ENCODE data around the gene PKHD1.

Gene PKHD1

GRCh38 chr6:51585264-51585663, 502.1 kb downstream of the PKHD1 start:
- TF ChIP-seq SNAI2 (CRISPR knock-in tag; IDR thresholded peaks at IDR 0.05) = no peak
- no peak for ATAC-seq

- ATAC-seq = no peak
- TF ChIP-seq SNAI2 (CRISPR knock-in tag; IDR thresholded peaks at IDR 0.05) (no peak), OSR1 (CRISPR knock-in tag; IDR thresholded peaks at IDR 0.05) (no peak), ARNTL (CRISPR knock-in tag; IDR thresholded peaks at IDR 0.05; ENCODE audit: borderline replicate concordance, low read depth) (no peak), ZFP3 (CRISPR knock-in tag; IDR thresholded peaks at IDR 0.05) (no peak), ZNF565 (CRISPR knock-in tag; conservative IDR thresholded peaks at IDR 0.05; ENCODE audit: low read depth) (no peak)
- TF ChIP-seq, protein P1, sequence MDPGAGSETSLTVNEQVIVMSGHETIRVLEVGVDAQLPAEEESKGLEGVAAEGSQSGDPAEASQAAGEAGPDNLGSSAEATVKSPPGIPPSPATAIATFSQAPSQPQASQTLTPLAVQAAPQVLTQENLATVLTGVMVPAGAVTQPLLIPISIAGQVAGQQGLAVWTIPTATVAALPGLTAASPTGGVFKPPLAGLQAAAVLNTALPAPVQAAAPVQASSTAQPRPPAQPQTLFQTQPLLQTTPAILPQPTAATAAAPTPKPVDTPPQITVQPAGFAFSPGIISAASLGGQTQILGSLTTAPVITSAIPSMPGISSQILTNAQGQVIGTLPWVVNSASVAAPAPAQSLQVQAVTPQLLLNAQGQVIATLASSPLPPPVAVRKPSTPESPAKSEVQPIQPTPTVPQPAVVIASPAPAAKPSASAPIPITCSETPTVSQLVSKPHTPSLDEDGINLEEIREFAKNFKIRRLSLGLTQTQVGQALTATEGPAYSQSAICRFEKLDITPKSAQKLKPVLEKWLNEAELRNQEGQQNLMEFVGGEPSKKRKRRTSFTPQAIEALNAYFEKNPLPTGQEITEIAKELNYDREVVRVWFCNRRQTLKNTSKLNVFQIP (CRISPR knock-in tag; IDR thresholded peaks at IDR 0.05; ENCODE audit: borderline replicate concordance, low read depth) = no peak
Observed at GRCh38 chr6:51584163-51584562, 503.2 kb downstream of the PKHD1 start.

GRCh38 chr6:51578994-51579393, 508.4 kb downstream of the PKHD1 start:
- peak; percentile 52; the same call in 1 of the 3 replicates for ATAC-seq
- TF ChIP-seq, protein P2, sequence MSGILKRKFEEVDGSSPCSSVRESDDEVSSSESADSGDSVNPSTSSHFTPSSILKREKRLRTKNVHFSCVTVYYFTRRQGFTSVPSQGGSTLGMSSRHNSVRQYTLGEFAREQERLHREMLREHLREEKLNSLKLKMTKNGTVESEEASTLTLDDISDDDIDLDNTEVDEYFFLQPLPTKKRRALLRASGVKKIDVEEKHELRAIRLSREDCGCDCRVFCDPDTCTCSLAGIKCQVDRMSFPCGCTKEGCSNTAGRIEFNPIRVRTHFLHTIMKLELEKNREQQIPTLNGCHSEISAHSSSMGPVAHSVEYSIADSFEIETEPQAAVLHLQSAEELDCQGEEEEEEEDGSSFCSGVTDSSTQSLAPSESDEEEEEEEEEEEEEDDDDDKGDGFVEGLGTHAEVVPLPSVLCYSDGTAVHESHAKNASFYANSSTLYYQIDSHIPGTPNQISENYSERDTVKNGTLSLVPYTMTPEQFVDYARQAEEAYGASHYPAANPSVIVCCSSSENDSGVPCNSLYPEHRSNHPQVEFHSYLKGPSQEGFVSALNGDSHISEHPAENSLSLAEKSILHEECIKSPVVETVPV (CRISPR knock-in tag; IDR thresholded peaks at IDR 0.05) = 0 out of 2 replicates have a peak, but pooled peaks have one; percentile 64
- TF ChIP-seq CREB5 (CRISPR knock-in tag; IDR thresholded peaks at IDR 0.05; ENCODE audit: low read depth) (no peak), SNAI2 (CRISPR knock-in tag; IDR thresholded peaks at IDR 0.05) (no peak), TCF4 (CRISPR knock-in tag; IDR thresholded peaks at IDR 0.05; ENCODE audit: borderline replicate concordance) (peak; percentile 97)
- TF ChIP-seq, protein P3, sequence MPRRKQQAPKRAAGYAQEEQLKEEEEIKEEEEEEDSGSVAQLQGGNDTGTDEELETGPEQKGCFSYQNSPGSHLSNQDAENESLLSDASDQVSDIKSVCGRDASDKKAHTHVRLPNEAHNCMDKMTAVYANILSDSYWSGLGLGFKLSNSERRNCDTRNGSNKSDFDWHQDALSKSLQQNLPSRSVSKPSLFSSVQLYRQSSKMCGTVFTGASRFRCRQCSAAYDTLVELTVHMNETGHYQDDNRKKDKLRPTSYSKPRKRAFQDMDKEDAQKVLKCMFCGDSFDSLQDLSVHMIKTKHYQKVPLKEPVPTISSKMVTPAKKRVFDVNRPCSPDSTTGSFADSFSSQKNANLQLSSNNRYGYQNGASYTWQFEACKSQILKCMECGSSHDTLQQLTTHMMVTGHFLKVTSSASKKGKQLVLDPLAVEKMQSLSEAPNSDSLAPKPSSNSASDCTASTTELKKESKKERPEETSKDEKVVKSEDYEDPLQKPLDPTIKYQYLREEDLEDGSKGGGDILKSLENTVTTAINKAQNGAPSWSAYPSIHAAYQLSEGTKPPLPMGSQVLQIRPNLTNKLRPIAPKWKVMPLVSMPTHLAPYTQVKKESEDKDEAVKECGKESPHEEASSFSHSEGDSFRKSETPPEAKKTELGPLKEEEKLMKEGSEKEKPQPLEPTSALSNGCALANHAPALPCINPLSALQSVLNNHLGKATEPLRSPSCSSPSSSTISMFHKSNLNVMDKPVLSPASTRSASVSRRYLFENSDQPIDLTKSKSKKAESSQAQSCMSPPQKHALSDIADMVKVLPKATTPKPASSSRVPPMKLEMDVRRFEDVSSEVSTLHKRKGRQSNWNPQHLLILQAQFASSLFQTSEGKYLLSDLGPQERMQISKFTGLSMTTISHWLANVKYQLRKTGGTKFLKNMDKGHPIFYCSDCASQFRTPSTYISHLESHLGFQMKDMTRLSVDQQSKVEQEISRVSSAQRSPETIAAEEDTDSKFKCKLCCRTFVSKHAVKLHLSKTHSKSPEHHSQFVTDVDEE (CRISPR knock-in tag; IDR thresholded peaks at IDR 0.05) = peak; percentile 94; the same call in 1 of the 2 replicates

DNA sequence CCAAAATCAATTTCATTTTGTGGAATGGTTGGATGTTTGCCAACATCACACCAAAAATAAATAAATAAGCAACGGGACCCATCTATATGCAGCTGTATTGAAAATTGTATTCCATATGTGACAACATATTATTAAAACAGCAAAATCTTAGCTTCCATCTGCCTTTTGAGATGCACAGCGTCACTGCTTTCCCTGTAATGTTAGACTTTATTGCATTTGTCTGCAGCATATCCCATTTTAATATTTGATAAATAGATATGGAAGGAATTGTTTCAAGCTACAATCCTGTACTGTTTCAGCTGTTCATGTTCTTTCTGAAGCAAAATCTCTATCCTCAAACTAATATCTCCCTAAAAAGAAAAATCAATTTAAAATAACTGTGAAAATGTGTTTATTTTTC, 509.1 kb downstream of the PKHD1 start:
- ATAC-seq = no peak
- TF ChIP-seq ZFP3 (CRISPR knock-in tag; IDR thresholded peaks at IDR 0.05) (no peak), TCF4 (CRISPR knock-in tag; IDR thresholded peaks at IDR 0.05; ENCODE audit: borderline replicate concordance) (peak; percentile 39; the same call in 1 of the 2 replicates)

- no peak for ATAC-seq
- TF ChIP-seq ARNTL (CRISPR knock-in tag; IDR thresholded peaks at IDR 0.05; ENCODE audit: borderline replicate concordance, low read depth) (no peak), ZNF8 (CRISPR knock-in tag; IDR thresholded peaks at IDR 0.05) (peak; percentile 96)
Observed at GRCh38 chr6:51574040-51574439, 513.4 kb downstream of the PKHD1 start.

- no peak for ATAC-seq
- TF ChIP-seq, protein P2 (CRISPR knock-in tag; IDR thresholded peaks at IDR 0.05) = no peak
- TF ChIP-seq ZFP3 (CRISPR knock-in tag; IDR thresholded peaks at IDR 0.05) (no peak), CREB5 (CRISPR knock-in tag; IDR thresholded peaks at IDR 0.05; ENCODE audit: low read depth) (no peak), ISL1 (CRISPR knock-in tag; IDR thresholded peaks at IDR 0.05) (no peak), ZNF70 (CRISPR knock-in tag; IDR thresholded peaks at IDR 0.05) (no peak)
Observed at GRCh38 chr6:51571168-51571567, 516.2 kb downstream of the PKHD1 start.
